ENCODE data around the gene SLC39A8. TPM values are rescaled to one million over a fixed set of nuclear protein-coding genes. Genes with fewer than 3 reads are reported as not detected.

The SLC39A8 gene
- total RNA-seq, 1 experiment from 2014 or later = 22.8 TPM

Other genes starting within 250 kb of the SLC39A8 start
- 21.0 and 29.6 TPM in 2 replicates for gene NFKB1, start 155.9 kb upstream of the SLC39A8 start, total RNA-seq (2014; rRNA removed; shearing (Covaris generic); ENCODE audit: low replicate concordance)

Data from Caki2 (cell line).